Caki2 (cell line): Measurements from ENCODE around the gene ELAVL2. TPM values are rescaled to one million over a fixed set of nuclear protein-coding genes. Genes with fewer than 3 reads are reported as not detected.

Source experiments
- DNase-seq: peaks from one replicate; pipeline ENCODE4 v3.0.0-alpha.2; 2015; ENCODE audit warnings: low read depth
- in situ Hi-C: cut with HindIII; loops from 2 replicates; pipeline ENCODE4 v1.10.0; 2016; ENCODE audit warnings: low sequenced_read_pairs, low pct_unique_long_range_greater_than_20kb, mixed read lengths
- total RNA-seq: library from RNA; depleted of rRNA; stranded (reverse); fragments of >200 nt; shearing (Covaris generic); gene quantifications from 2 replicates; pipeline ENCODE4 v1.2.3, GENCODE V29; 2014; ENCODE audit warnings: low replicate concordance

ELAVL2 gene
- total RNA-seq, 1 experiment from 2014 or later: 0.74 TPM

DNA sequence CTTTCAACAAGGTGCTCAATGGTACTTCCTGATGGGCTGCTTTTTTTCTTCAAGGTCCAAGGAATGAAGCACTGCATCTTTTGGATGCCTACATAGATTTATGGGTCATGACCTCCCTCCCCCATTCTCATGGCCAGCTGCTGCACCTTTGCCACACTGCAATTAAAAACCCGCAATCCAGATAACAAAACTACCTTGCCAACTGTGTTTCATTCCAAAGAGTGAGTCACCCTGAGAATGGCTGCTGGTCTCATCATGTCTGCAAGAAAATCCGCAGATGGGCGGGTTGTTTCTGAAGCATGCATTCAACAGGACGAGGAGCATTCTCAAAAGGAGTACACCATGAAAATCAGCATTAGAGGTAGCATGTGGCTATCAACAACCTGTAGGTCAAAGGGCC is 139.8 kb downstream of the ELAVL2 start:
- in situ Hi-C loops: no loop called here
- DNase-seq: peak; percentile 44

GRCh38 chr9:23683611-23684061 is 142.4 kb downstream of the ELAVL2 start:
- in situ Hi-C loops: no loop called here
- no peak for DNase-seq

- DNase-seq: peak; percentile 56
- in situ Hi-C loops: no loop called here
These were observed 143.1 kb downstream of the ELAVL2 start for GRCh38 chr9:23682891-23683431.

- in situ Hi-C loops: no loop called here
- DNase-seq: no peak
These were observed 143.7 kb downstream of the ELAVL2 start for GRCh38 chr9:23682352-23682751.

- no peak for DNase-seq
- in situ Hi-C loops: no loop called here
These were observed 148.6 kb downstream of the ELAVL2 start for GRCh38 chr9:23677446-23677845.

DNA sequence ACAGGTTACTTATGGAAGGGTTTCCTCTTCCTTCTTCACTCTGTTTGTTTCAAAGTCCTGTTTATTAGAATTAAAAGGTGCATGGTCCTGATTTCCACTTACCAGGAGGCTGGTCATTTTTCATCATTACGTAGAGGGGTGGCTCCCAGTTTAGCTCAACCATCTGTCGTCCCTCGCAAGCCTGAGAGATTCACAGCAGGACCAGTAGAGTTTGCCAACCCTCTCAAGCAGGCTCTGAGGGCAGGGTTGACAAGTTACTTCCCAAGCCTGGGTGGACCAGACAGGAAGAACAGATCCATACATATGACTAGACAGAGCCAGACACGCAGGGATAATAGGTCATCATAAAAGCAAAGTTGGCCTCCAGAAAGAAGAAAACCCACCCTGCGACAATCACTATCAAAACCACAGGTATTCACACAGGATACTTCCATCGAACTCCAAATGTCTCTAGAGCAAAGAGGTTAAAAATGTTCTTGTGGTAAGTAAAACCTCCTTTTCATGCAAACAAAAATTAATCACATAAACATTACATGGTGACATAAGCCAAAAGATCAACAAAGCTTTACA is 151.9 kb downstream of the ELAVL2 start:
- no peak for DNase-seq

GRCh38 chr9:23672151-23672550 is 153.9 kb downstream of the ELAVL2 start:
- in situ Hi-C loops: no loop called here
- DNase-seq: no peak

More for the DNA sequence above, 151.9 kb downstream of the ELAVL2 start:
- in situ Hi-C loops: no loop called here

DNA sequence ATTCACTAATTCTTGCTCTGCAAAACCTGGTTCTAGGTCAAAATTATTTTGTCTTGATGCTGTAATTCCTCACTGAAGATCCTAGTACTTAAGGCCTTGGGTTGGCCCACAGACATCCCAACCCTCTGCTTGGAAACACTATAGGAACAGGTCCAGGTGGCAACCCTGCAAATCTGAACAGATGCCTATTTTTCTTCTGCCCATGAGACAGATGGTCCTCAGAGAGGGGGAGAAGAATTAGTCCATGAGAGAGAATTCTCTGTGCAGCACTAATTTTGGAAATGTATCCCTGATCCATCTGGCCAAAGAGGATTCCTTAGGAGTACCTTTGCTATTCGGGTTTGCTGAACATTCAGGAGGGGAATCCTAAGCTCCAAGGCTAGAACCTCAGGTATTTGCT is 156.3 kb downstream of the ELAVL2 start:
- DNase-seq: no peak
- in situ Hi-C loops: no loop called here

GRCh38 chr9:23665635-23666034 is 160.4 kb downstream of the ELAVL2 start:
- no peak for DNase-seq
- in situ Hi-C loops: no loop called here

- no peak for DNase-seq
- in situ Hi-C loops: no loop called here
These were observed 161.0 kb downstream of the ELAVL2 start for GRCh38 chr9:23665051-23665450.

GRCh38 chr9:23663946-23664345 is 162.1 kb downstream of the ELAVL2 start:
- in situ Hi-C loops: no loop called here
- no peak for DNase-seq

DNA sequence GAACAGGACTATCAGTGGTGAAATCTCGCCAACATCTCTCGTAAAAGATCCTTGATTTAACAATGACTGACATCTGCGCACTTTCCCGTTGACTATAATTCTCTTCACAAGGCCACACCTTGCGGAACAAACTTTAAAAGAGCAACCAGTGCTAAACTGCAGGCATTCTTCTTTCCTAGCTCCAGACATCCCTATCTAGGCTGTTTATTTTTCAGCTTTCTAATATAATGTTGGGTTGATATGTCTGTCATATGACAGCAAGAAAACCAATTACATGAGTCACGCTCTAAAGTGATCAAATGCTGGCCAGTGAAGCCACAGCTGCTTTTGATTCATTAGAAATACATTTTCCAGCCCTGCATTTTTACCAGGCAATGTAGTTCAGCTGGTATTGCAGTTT is 162.5 kb downstream of the ELAVL2 start:
- no peak for DNase-seq
- in situ Hi-C loops: no loop called here

- DNase-seq: no peak
- in situ Hi-C loops: no loop called here
These were observed 162.9 kb downstream of the ELAVL2 start for GRCh38 chr9:23663125-23663524.

- in situ Hi-C loops: no loop called here
- no peak for DNase-seq
These were observed 163.7 kb downstream of the ELAVL2 start for GRCh38 chr9:23662320-23662719.

DNA sequence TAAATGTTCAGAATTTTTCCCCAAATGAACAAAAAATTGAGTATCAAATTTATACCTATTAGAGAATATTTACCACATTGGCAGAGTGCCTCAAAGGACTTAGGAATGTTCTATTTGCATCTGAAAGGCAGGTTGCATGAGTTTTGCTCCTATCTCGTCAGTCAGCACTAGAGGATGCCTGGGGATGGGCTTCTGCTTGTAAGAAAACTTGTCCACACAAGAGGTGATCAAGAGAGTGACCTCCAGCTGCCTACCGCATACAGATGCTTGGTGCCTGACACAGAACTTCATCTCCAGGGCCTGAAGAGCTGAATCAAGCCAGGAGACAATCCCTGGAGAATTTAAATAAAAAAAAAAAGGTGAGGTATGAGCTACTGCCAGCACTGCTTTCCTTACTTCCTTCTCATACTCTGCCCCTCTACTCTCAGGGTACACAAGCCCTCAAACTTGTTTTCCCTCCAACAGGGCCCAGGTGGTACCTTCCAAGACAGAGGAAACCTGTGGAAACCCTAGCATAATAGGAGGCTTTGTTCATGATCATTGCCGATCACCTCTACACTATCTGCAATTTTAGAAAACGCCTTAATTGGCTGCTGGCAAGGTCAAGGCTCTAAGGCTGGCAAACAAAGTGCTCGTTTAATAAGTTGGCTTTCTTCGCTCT is 166.6 kb downstream of the ELAVL2 start:
- no peak for DNase-seq
- in situ Hi-C loops: no loop called here

- no peak for DNase-seq
- in situ Hi-C loops: no loop called here
These were observed 167.4 kb downstream of the ELAVL2 start for GRCh38 chr9:23658376-23659258.

DNA sequence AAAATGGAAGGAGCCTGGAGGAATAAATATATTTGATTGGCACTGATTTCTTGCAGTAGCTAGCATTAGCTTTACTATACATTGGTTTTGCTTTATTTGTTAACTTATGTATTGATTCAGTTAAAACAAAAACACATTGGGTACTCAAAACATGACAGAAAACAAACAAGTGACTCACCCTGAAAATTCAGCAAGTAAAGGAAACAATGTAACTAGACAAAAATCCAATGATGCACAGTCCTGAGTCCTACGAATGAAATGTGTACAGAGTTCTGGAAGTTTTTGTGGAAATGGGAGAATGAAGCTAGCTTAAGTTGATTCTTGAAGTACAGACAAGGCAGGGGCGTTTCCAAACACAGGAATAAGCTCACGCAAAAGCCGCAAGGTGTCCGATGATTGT is 175.0 kb downstream of the ELAVL2 start:
- in situ Hi-C loops: no loop called here
- no peak for DNase-seq

GRCh38 chr9:23648651-23649050 is 177.4 kb downstream of the ELAVL2 start:
- no peak for DNase-seq
- in situ Hi-C loops: no loop called here

DNA sequence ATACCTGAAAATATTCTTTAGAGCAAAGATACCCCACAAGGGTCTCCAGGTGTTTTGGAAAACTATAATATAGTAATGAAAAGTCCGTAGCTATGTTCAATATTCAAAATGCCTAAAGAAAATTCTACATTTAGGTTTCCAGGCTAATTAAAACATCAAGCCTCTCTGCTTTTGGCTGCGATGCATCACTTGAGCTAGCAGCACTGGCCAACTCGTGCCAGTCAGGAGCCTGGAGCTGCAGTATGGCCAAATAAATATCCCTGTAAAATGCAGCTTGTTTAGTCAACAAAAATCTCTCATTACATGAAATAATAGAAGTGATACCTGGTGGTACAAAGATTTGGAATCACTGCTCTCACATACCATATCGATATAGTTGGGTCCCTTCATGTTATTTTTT is 181.1 kb downstream of the ELAVL2 start:
- in situ Hi-C loops: no loop called here
- no peak for DNase-seq
